HG02884 (cell line): ENCODE measurements around the gene BIVM.

Source experiments
- ATAC-seq: cut with Tn5 transposase; IDR thresholded peaks from one replicate; pipeline ENCODE4 v1.9.1; 2021; ENCODE audit warnings: mild to moderate bottlenecking, moderate library complexity; ENCODE audit not compliant: unreplicated experiment

BIVM gene

DNA sequence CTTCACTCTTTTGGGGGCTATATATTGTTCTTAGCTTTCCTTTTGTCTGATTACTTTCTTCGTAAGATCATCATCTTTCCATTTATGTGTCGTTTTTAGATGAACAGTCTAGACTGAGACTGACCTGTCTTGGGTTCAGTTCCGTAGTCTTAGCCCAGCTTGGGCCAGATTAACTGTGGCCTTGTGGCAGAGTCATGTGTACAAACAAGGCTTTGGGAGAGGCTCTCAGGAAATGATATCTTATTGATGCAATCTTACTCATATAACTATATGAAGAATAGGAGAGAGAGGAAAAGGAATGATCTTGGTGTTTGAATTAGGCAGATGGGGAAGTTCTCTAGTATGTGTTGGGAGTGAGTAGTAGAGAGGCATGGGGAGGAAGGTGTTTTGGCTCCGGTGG lies 40.1 kb downstream of the BIVM start:
- no peak for ATAC-seq

DNA sequence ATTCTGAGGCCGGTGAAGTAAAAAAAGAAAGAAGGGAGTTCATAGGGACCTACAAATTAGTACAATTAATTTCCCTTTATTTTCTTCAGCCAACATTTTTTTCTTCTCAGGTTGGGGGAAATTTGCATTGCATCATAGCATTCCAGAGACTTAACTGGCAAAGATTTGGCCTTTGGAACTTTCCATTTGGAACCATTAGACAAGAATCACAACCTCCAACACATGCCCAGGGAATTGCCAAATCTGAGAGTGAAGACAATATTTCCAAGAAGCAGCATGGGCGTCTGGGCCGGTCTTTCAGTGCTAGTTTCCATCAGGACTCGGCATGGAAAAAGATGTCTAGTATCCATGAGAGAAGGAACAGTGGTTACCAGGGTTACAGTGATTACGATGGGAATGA lies 40.5 kb downstream of the BIVM start:
- ATAC-seq: no peak

DNA sequence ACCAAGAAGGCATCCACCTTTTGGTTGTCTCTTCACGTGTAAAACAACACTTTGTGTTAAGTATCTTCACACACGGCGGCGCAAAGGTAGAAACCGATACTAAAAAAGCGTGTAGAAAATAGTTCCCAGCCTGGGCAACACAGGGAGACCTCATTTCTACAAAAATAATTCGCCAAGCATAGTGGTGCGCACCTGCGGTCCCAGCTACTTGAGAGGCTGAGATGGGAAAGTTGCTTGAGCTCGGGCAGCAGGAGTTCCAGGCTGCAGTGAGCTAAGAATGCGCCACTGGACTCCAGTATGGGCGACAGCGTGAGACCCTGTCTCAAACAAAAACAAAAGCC lies 46.3 kb downstream of the BIVM start:
- ATAC-seq: peak; percentile 18

DNA sequence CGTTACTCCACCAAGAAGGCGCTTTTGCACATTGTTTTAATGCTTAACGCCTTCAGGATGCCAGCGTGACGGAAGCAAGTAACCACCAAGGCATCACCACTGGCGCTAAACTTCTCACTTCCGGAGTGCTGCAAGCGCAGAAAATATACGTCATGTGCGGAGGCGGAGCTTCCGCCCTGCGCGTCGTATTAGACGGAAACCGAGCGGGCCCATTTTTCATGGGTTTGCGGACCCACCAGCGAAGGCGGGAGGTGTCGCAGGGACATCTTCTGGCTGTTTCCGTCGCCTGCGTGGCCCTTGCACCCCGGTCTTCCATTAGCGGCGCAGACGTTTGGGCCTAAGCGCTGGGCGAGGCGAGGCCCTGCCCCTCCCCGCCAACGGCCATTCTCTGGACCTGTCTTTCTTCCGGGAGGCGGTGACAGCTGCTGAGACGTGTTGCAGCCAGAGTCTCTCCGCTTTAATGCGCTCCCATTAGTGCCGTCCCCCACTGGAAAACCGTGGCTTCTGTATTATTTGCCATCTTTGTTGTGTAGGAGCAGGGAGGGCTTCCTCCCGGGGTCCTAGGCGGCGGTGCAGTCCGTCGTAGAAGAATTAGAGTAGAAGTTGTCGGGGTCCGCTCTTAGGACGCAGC lies 46.8 kb downstream of the BIVM start, which contains the start of gene ERCC5:
Gene ERCC5, plus strand, starts transcription at position 403 of the 631 bp plus-strand sequence. CDS start 235 bp downstream, outside the sequence.
- ATAC-seq: peak; percentile 82

DNA sequence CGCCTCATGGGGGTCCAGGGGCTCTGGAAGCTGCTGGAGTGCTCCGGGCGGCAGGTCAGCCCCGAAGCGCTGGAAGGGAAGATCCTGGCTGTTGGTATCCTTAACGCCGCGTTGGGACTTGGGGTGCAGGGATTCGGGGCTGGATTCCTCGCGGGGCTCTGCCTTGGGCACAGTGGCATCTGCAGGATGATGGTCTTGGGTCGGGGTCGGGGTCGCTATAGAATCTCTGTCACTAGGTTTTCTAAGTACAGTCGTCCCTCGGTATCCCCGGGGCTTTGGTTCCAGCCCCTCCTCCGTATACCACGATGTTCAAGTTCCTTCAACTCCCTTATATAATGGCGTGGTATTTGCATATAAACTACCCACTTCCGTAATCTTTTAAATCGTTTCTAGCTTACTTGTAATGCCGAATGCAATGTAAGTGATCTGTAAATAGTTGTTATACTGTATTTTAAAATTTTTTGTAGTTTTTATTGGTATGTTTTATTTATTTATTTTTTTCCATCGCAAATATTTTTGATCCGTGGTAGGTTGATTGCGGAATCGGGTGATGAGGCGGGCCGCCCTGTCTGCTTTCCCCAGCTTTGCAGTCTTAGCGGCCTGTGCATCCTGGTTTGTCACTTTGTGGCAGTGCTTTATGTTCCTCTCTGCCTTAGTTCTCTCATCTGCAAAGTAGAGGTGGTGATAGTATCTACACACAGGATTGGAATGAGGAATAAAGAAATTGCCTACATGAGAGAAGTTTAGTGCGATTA lies 47.5 kb downstream of the BIVM start:
- ATAC-seq: peak; percentile 25

DNA sequence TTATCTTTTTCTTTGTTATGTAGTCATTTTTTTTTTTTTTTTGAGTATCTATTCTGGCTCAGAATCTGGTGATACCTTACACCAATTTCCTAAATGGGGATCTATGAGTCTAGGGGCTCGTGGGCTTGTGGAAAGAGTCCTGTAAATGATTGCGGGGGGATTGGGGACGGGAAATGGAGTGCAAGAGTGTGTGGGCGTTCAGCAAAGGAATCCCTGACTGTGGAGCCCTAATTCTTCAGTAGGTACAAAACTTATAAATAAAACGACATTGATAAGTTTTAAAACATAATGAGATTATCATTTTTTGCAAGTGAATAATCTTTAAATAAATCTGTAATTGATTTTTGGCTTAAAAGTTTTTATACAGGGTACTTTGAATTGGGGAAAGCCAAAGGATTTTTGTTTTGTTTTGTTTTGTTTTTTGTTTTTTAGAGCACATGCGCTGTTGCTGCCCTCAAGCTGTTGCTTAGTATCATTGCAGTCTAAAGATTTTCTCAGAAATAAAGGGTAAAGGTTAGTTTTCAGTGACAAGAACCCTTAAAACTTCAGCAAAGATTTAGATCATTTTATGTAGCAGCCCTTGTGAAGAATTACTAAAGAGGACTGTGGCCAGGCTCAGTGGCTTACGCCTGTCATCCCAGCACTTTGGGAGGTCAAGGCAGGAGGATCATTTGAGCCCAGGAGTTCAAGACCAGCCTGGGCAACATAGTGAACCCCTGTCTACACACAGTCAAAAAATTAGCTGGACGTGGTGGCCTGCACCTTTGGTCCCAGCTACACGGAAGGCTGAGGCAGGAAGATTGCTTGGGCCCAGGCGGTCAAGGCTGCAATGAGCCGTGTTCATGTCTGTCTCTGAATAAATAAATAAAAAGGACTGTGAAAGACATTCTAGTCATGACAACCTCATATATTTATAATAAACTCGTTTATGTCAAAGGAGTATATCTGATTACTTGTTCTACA lies 48.6 kb downstream of the BIVM start:
- no peak for ATAC-seq

DNA sequence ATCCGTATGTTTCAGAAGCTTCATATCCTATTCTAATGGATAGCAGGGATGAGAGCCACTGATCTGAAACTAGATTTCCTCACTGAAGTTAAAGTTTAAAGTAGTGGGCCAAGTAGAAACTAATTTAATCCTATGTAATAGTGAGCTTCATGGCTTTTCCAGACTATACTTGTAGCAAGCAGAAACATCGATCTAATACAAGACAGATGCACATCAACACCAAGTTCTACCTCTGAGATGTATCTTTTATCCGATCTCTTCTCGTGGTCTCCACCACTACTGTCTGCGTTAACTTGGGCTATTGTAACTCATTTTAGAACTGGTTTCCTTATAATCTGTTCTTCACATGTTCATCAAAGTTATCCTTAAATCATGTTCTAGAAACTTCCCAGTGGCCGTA lies 50.0 kb downstream of the BIVM start:
- no peak for ATAC-seq

DNA sequence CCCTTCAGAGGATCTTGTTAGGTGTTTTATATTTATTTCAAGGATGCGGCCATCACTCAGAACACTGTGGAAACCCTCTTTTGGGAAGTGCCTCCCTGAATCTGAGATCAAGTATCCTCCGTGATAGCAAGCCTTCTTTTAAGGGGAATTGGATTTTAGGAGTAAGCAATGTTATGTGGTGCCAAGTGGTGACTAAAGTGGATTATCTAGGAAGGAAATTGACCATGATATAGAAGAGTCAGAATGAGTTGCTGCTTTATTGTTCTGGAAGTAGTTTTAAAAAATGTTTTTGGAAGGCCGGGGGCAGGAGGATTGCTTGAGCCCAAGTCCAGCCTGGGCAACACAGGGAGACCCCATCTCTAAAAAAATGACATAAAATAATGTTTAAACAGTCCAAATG lies 53.6 kb downstream of the BIVM start:
- no peak for ATAC-seq

DNA sequence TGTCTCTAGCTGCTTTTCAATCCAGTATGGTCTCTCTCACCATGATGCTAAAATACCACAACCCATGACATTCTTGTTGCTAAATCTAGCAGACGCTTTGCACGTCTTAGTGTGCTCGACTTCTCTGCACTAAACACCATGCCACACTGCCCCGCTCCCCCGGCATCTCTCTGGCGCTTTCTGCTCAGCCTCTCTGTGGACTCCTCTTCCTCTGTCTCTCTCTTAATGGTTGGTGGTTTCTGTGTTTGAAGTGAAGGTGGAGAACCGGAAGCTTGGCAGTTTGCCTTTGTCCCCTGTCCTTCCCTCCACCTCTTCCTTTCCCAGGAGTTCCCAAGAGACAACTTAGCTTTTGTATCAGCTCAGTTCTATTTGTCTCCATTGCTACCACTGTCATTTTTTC lies 55.8 kb downstream of the BIVM start:
- ATAC-seq: peak; percentile 71

DNA sequence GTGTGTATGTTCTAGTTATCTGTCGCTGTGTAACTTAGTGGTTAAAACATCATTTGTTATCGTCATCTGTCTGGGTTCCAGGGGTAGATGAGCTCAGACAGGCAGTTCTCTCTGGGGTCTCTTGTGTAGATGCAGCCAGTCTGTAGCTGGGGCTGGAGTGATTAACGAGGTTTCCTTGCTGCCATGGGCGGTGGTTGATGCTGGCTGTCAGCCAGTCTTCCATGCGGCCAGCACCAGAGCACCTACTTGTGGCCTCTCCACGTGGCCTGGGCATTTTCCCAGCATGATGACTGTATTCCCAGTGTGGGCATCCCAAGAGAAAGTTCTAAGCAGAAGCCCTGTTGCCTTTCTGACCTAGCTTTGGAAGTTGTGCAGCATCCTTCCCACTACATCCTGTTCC lies 57.6 kb downstream of the BIVM start:
- ATAC-seq: no peak

DNA sequence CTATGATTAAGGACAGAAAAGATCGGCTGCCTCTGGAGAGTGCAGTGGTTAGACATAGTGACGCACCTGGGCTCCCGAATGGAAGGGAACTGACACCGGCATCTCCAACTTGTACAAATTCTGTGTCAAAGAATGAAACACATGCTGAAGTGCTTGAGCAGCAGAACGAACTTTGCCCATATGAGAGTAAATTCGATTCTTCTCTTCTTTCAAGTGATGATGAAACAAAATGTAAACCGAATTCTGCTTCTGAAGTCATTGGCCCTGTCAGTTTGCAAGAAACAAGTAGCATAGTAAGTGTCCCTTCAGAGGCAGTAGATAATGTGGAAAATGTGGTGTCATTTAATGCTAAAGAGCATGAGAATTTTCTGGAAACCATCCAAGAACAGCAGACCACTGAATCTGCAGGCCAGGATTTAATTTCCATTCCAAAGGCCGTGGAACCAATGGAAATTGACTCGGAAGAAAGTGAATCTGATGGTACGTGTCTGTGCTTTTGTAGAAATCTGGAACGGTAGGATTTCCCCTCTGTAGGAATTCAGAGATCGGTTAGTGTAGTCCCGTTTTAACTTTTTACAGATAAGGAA lies 63.8 kb downstream of the BIVM start:
- no peak for ATAC-seq

DNA sequence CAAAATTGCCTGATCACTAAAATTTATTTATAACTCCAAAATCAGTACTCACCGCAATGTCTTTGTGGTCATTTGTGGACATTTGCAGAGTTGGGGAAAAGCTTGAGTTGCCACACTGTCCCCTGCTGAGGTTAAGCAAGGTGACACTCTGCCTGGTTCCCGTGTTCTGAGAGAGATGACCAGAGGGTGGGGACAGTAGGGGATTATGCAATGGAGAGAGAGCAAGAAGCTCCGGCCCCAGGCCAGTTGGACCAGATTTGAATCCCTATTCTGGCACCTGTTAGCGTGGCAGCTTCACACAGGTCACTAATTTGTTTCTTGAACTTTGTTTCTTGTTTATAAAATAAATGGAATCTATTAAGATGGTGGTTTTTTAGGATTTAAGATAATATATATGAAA lies 64.7 kb downstream of the BIVM start:
- ATAC-seq: no peak

DNA sequence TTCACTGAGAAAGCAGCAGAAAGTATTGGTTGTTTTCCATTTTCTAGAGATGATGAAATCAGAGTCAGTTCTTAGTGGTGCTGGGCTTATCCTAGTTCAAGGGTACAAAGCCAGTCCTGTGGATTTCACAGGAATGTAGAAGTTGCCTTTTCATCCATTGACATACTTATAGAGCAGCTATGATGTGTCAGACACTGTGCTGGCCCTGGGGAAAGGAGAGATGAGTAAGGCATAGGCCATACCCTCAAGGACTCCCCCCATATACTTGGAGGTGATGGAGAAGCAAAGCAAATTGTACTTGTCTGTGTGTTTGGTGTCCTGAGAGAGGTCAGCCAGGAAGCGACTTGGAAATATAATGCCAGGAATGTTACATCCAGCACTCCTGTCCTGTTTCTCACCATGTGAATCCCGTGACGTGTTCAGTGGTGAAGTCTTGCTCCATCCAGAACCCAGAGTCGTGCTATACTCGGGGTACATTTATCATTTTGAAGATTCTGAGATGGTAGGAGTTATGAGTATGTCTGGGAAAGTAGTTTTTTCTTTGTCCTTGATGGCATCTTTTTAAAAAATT lies 69.5 kb downstream of the BIVM start:
- ATAC-seq: no peak

DNA sequence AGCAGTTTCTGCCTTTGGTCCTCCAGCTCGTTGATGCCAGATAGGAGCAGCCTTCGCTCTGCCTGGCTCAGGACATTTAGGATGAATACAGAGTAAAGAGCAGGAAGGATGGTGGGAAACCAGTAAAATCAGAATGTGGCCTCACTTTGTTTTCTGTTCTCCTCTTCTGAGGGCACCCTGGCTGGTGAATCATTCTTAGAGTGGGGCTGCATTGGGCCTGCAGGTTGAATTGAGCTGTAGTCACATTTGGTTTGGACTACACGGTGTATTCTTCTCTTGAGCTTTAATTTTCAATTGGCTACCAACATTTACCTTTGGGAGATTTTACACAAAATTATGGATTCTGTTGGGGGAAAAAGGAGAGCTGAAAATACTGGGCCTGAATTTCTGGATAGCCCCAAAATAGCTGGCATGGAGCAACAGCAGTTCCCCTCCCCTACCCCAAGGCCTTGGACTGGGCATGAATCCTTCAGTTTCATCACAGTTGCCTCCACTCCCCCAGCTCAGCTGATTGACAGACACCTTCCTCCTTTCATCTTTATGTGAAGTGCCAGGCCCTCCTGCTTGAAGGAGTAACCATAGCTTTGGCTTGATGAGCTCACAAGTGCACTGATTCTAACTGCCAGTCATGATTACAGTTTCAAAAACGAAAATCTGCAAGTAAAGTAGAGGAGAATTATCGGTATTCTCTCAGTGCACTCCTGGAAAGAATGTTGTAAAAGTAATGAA lies 71.2 kb downstream of the BIVM start:
- peak; percentile 21 for ATAC-seq

DNA sequence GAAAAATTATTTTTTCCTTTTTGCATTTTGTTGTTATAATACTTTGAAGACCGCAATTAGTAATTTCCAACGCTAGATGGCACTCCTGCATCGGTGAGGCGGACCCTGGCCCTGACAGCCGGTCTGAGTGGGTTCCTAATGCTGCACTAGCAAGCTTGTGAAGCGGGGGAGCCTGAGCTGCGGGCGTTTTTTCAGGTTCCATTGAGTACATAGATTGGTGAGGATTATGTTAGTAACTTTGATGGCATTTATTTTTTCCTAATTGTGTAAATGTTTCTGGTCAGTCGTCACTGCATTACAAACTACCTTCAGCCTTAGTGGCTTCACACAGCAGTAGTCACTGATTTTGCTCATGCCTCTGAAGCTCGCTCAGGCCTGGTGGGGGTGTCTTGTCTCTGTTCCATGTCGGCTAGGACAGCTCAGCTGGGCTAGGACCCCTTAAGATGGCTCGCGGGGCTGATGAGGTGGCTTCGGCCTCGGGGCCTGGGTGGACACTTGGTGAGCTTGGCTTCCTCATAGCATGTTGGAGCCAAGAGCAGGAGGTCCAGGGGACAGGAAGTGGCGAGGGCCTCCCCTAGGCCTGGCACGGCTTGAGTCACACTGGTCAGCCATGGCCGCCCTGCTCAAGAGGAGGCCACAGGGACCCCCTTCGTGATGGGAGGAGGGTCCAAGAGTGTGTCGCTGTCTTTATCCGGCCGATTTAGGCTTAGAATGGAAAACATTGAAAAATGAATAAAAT lies 71.9 kb downstream of the BIVM start:
- ATAC-seq: peak; percentile 61

DNA sequence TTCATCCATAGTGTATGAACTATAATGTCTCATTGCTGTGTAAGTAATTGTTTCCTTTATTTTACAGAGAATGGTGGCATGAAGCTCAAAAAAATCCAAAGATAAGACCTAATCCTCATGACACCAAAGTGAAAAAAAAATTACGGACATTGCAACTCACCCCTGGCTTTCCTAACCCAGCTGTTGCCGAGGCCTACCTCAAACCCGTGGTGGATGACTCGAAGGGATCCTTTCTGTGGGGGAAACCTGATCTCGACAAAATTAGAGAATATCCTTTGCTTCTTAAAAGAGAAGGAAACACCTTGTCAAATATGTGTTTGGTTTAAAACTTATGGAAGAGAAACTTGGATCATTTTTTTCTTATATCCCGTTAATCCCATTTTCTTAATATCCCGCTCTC lies 73.2 kb downstream of the BIVM start:
- no peak for ATAC-seq

DNA sequence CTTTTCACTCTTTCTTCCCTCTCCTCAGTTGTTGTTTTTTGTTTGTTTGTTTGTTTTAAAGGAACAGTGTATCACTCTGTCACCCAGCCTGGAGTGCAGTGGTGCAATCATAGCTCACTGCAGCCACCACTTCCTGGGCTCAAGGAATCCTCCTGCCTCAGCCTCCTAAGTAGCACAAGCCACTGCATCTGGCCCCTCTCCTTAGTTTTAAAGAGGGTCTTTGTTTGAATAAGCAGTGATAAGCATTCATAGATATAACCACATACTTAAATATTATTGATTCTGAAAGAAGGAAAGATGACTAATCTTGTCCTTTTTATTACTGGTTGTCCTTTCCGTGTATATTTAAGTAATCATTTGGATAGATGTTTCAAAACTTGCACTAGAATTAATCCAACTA lies 73.6 kb downstream of the BIVM start:
- no peak for ATAC-seq

DNA sequence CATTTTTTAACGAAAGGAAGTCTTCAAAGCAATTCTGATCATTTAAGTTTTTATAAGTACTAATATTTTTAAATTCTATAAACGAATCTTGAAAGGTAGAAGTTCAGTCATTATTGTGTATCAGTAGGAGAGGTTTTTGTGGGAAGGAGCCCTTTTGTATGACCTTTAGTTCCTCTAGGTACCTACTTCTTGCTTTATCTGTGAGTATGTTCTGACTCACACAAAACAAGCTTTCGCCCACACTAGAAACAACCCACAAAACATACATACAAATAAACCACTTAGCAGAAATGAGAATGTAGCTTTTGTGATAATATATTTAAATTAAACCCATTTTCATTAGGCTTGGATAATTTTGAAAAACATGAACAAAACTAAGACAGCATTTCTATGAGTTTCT lies 74.7 kb downstream of the BIVM start:
- peak; percentile 63 for ATAC-seq

DNA sequence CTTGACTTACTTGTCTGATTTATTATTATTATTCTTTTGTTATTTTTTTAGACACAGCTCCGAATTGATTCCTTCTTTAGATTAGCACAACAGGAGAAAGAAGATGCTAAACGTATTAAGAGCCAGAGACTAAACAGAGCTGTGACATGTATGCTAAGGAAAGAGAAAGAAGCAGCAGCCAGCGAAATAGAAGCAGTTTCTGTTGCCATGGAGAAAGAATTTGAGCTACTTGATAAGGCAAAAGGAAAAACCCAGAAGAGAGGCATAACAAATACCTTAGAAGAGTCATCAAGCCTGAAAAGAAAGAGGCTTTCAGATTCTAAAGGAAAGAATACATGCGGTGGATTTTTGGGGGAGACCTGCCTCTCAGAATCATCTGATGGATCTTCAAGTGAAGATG lies 76.3 kb downstream of the BIVM start:
- ATAC-seq: no peak

DNA sequence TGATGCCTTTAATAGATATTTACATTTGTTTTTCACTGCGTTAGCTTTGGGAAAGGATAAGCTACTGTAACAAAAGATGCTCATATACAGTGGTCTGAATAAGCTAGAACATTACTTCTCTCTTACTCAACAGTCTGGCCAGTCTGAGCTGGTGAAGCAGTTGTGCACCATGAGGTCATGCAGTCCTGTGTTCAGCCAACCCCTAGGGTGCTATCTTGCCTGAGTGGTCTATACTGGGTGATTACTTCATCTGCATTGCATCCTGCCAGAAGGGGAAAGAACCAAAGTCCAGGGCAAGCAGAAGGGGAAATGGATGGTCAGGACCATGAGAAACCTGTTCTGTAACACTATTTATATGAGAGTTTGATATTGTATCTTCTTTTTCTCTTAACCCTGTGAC lies 78.4 kb downstream of the BIVM start:
- ATAC-seq: no peak
